Measurements from ENCODE around the gene PEF1.

Gene PEF1

GRCh38 chr1:31655756-31656155 lies 11.1 kb upstream of the PEF1 start:
- DNase-seq (ENCODE audit: extremely low read depth in 1 of 2, low read depth in 1 of 2), result no peak

DNA sequence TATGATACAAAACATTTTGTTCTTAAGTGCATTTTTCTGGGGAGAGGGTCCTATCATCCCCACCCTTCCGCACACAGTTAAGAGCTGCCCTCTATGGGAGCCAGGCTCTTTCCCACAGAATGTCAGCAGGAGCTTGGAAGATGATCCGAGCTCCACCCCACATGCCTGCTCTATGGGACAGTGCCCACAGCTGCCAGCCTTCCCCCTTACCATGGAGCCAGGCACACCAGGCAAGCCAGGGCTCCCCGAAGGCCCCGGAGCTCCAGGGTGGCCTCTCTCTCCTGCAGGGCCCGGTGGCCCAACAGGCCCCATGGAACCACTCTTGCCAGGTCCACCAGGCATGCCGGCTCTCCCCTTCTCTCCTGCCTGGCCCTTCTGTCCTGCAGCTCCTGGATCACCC lies 10.4 kb upstream of the PEF1 start:
- DNase-seq (ENCODE audit: extremely low read depth in 1 of 2, low read depth in 1 of 2), result no peak

GRCh38 chr1:31654474-31654776 lies 9.7 kb upstream of the PEF1 start:
- DNase-seq (ENCODE audit: extremely low read depth in 1 of 2, low read depth in 1 of 2), result no peak

- no peak for DNase-seq (ENCODE audit: extremely low read depth in 1 of 2, low read depth in 1 of 2)
Observed at GRCh38 chr1:31653717-31654473, 9.2 kb upstream of the PEF1 start.

- DNase-seq (ENCODE audit: extremely low read depth in 1 of 2, low read depth in 1 of 2), result no peak
Observed at GRCh38 chr1:31652891-31653499, 8.3 kb upstream of the PEF1 start.

- DNase-seq (ENCODE audit: extremely low read depth in 1 of 2, low read depth in 1 of 2), result no peak
Observed at GRCh38 chr1:31651766-31652165, 7.1 kb upstream of the PEF1 start.

DNA sequence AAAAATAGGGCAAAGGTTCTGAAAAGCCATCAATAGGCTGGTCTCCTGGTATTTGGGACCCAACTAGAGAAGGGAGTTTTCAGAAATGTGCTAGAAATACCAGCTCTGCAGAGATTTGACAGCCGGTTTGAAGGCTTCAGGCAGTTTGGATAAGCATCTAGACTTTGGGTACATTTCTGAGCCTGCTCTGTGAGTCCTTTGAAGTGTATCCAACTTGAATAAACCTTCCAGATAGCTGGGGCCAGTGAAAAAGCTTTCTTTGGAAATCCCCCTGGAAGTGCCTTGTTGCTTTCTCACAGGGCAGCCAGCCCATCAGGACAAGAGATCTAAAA lies 6.4 kb upstream of the PEF1 start:
- DNase-seq (ENCODE audit: extremely low read depth in 1 of 2, low read depth in 1 of 2), result no peak

DNA sequence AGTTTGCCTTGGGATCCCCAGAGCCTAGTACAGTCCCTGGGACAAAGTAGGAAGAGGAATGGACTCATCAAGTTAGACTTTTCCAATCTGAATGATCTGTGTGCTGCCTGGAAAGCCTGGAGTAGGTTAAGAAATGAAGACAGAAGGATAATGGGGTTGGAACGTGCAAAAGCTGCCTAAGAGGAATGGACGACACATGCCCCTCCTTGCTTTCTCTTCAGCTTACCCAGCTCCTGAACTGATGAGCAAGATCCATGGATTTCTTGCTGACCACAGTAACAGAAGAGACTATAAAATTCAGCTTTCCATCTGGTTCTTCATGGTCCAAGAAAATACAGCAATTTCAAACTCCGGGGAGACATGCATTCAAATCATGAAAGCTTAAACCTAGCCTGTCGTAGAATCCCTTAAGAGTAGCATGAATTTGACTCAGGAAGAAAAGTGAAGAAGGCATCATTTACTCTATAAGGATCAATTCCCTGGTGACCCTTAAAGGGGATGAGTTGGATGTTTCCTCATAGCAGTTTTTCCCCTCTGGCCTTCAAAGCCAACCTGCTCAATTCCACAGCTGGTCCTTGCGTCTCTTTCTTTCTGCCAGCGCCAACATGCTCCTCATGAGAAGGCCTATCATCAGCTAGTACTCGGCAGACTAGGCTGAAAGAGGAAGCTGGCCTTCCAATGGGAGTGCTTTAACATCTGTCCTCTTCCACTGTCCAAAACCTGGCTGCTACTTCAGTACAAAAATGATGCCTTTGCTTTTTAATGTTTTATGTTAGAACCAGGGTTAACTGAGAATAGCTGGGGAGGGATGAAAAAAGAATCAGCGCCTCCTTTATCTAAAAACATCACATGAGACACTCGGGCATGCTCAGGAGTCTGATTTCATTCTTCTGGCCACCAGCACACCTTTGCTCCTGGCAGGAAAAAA lies 5.7 kb upstream of the PEF1 start:
- DNase-seq (ENCODE audit: extremely low read depth in 1 of 2, low read depth in 1 of 2), result no peak

- DNase-seq (ENCODE audit: extremely low read depth in 1 of 2, low read depth in 1 of 2), result no peak
Observed at GRCh38 chr1:31648641-31649357, 4.1 kb upstream of the PEF1 start.

- no peak for DNase-seq (ENCODE audit: extremely low read depth in 1 of 2, low read depth in 1 of 2)
Observed at GRCh38 chr1:31648190-31648589, 3.5 kb upstream of the PEF1 start.

GRCh38 chr1:31647106-31647505 lies 2.4 kb upstream of the PEF1 start:
- no peak for DNase-seq (ENCODE audit: extremely low read depth in 1 of 2, low read depth in 1 of 2)

GRCh38 chr1:31646259-31646960 lies 1.7 kb upstream of the PEF1 start:
- no peak for DNase-seq (ENCODE audit: extremely low read depth in 1 of 2, low read depth in 1 of 2)

- DNase-seq (ENCODE audit: extremely low read depth in 1 of 2, low read depth in 1 of 2), result no peak
Observed at GRCh38 chr1:31645274-31645568, 545 bp upstream of the PEF1 start.

- no peak for DNase-seq (ENCODE audit: extremely low read depth in 1 of 2, low read depth in 1 of 2)
Observed at GRCh38 chr1:31643976-31644559, 608 bp downstream of the PEF1 start.

DNA sequence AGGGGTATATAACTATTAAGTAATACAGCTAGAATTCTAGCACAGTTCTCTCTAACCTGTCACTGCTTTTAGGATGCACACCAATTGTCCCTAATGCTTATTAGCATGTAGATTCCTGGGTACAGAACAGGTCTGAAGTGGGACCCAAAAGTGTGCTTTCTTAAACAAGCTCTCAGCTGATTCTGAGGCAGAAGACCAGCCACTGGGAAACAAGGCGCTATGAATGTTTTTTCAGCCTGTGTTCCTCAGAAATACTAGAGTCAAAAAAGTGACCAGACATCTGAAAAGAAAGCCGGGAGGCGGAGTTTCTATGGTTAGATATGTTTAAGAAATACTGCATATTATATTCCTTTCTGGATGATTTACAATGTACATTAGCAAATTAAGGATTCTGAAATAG lies 1.8 kb downstream of the PEF1 start:
- DNase-seq (ENCODE audit: extremely low read depth in 1 of 2, low read depth in 1 of 2), result no peak

DNA sequence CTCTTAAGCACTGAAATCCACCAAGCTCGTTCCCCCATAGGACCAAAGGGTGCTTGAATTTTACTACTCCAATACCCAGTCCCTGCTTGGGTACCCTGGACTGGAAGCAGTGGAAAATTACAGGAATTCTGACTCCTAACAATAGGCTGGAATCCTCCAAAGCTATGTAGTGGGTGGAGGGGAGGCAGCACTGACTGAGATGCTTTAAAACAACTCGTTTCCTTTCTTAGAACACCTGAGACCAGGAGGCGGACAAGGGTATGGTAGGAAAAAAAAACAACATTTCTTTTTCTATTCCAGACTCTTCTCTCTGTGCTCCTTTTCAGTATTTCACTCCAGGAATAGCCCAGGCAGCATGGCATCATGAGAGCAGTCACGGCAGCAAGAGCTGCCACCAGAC lies 2.3 kb downstream of the PEF1 start:
- no peak for DNase-seq (ENCODE audit: extremely low read depth in 1 of 2, low read depth in 1 of 2)

- DNase-seq (ENCODE audit: extremely low read depth in 1 of 2, low read depth in 1 of 2), result no peak
Observed at GRCh38 chr1:31640964-31641363, 3.7 kb downstream of the PEF1 start.

- no peak for DNase-seq (ENCODE audit: extremely low read depth in 1 of 2, low read depth in 1 of 2)
Observed at GRCh38 chr1:31640179-31640578, 4.5 kb downstream of the PEF1 start.

GRCh38 chr1:31639543-31639942 lies 5.1 kb downstream of the PEF1 start:
- DNase-seq (ENCODE audit: extremely low read depth in 1 of 2, low read depth in 1 of 2), result no peak

- DNase-seq (ENCODE audit: extremely low read depth in 1 of 2, low read depth in 1 of 2), result no peak
Observed at GRCh38 chr1:31637915-31638673, 6.6 kb downstream of the PEF1 start.
